HEK293T (cell line): ENCODE measurements around the gene TOMM40L.

ENCODE experiments used
- BHLHE40 ChIP-seq: fragments of 450-650 bp; IDR thresholded peaks from 2 replicates; pipeline ENCODE4 v1.6.1; 2016; ENCODE audit warnings: mild to moderate bottlenecking, moderate library complexity, borderline replicate concordance
- ELF4 ChIP-seq: fragments of 450-650 bp; IDR thresholded peaks from 2 replicates; pipeline ENCODE4 v1.6.1; 2017; ENCODE audit warnings: antibody characterized with exemption
- FOXA1 ChIP-seq: fragments of 450-650 bp; IDR thresholded peaks from 2 replicates; pipeline ENCODE4 v1.6.1; 2016; ENCODE audit warnings: mild to moderate bottlenecking
- FOXK2 ChIP-seq: fragments of 450-650 bp; IDR thresholded peaks from 2 replicates; pipeline ENCODE4 v1.6.1; 2016; ENCODE audit warnings: mild to moderate bottlenecking
- FOXM1 ChIP-seq: fragments of 450-650 bp; IDR thresholded peaks from 2 replicates; pipeline ENCODE4 v1.6.1; 2017; ENCODE audit warnings: mild to moderate bottlenecking, borderline replicate concordance
- NFRKB ChIP-seq: fragments of 450-650 bp; IDR thresholded peaks from 2 replicates; pipeline ENCODE4 v1.6.1; 2016; ENCODE audit warnings: mild to moderate bottlenecking, moderate library complexity
- PKNOX1 ChIP-seq: fragments of 450-650 bp; IDR thresholded peaks from 2 replicates; pipeline ENCODE4 v1.6.1; 2016
- SP1 ChIP-seq: fragments of 450-650 bp; IDR thresholded peaks from 2 replicates; pipeline ENCODE4 v1.6.1; 2017
- SUZ12 ChIP-seq: fragments of 450-650 bp; IDR thresholded peaks from 2 replicates; pipeline ENCODE4 v1.6.1; 2016; ENCODE audit warnings: mild to moderate bottlenecking

GRCh38 chr1:161226759-161227158 is 899 bp downstream of the TOMM40L start:
- no peak for TF ChIP-seq BHLHE40
- TF ChIP-seq NFRKB: no peak
- no peak for TF ChIP-seq FOXK2
- TF ChIP-seq FOXA1: no peak
- TF ChIP-seq ELF4: no peak
- TF ChIP-seq SUZ12: no peak
- TF ChIP-seq FOXM1: no peak
- TF ChIP-seq SP1: no peak
- TF ChIP-seq PKNOX1: no peak
